ENCODE results near the gene CTCFL.

Gene CTCFL

GRCh38 chr20:57524511-57525176 lies at the start of gene CTCFL:
TSS of gene CTCFL (minus strand) at chr20:57525140. CDS start at chr20:57524205, 935 bp downstream.
- no peak for DNase-seq (ENCODE audit: low read depth in 2 of 3, low spot score in 2 of 3)

- no peak for DNase-seq (ENCODE audit: low read depth in 2 of 3, low spot score in 2 of 3)
These were observed 49.0 kb upstream of the CTCFL start for GRCh38 chr20:57573894-57574293.

- no peak for DNase-seq (ENCODE audit: low read depth in 2 of 3, low spot score in 2 of 3)
These were observed 48.3 kb upstream of the CTCFL start for GRCh38 chr20:57573242-57573641.

- no peak for DNase-seq (ENCODE audit: low read depth in 2 of 3, low spot score in 2 of 3)
These were observed 47.0 kb upstream of the CTCFL start for GRCh38 chr20:57571782-57572416.

- DNase-seq (ENCODE audit: low read depth in 2 of 3, low spot score in 2 of 3) = no peak
These were observed 46.0 kb upstream of the CTCFL start for GRCh38 chr20:57570920-57571319.

- no peak for DNase-seq (ENCODE audit: low read depth in 2 of 3, low spot score in 2 of 3)
These were observed 45.4 kb upstream of the CTCFL start for GRCh38 chr20:57570145-57570850.

GRCh38 chr20:57568960-57569359 lies 44.0 kb upstream of the CTCFL start:
- no peak for DNase-seq (ENCODE audit: low read depth in 2 of 3, low spot score in 2 of 3)

GRCh38 chr20:57568088-57568896 lies 43.4 kb upstream of the CTCFL start:
- DNase-seq (ENCODE audit: low read depth in 2 of 3, low spot score in 2 of 3) = no peak

GRCh38 chr20:57567471-57568079 lies 42.6 kb upstream of the CTCFL start:
- no peak for DNase-seq (ENCODE audit: low read depth in 2 of 3, low spot score in 2 of 3)

- DNase-seq (ENCODE audit: low read depth in 2 of 3, low spot score in 2 of 3) = no peak
These were observed 42.0 kb upstream of the CTCFL start for GRCh38 chr20:57566803-57567459.

GRCh38 chr20:57566399-57566798 lies 41.5 kb upstream of the CTCFL start:
- no peak for DNase-seq (ENCODE audit: low read depth in 2 of 3, low spot score in 2 of 3)

GRCh38 chr20:57564951-57565642 lies 40.2 kb upstream of the CTCFL start:
- DNase-seq (ENCODE audit: low read depth in 2 of 3, low spot score in 2 of 3) = no peak

- DNase-seq (ENCODE audit: low read depth in 2 of 3, low spot score in 2 of 3) = no peak
These were observed 39.4 kb upstream of the CTCFL start for GRCh38 chr20:57564180-57564802.

- no peak for DNase-seq (ENCODE audit: low read depth in 2 of 3, low spot score in 2 of 3)
These were observed 38.6 kb upstream of the CTCFL start for GRCh38 chr20:57563522-57563921.

GRCh38 chr20:57562541-57563465 lies 37.9 kb upstream of the CTCFL start:
- DNase-seq (ENCODE audit: low read depth in 2 of 3, low spot score in 2 of 3) = no peak

GRCh38 chr20:57561356-57562279 lies 36.7 kb upstream of the CTCFL start:
- DNase-seq (ENCODE audit: low read depth in 2 of 3, low spot score in 2 of 3) = no peak

All from activated CD8-positive, alpha-beta memory T cell treated with anti-CD3 and anti-CD28 coated beads for 48 hours (primary cell).